Hindlimb muscle (tissue), 1 donor: ENCODE results near the gene PCDHA12. TPM values are rescaled to one million over a fixed set of nuclear protein-coding genes. Genes with fewer than 3 reads are reported as not detected.

ENCODE experiments used
- polyA plus RNA-seq: library from polyadenylated mRNA; unstranded; fragments of 120-200 nt; gene quantifications from one replicate; pipeline ENCODE4 v1.2.1, GENCODE V29; 2013; ENCODE audit not compliant: insufficient read length

Gene PCDHA12
- polyA plus RNA-seq, 1 donor = 0.06 TPM

Other genes starting within 250 kb of the PCDHA12 start
- gene CD14, start 242.1 kb upstream of the PCDHA12 start, polyA plus RNA-seq = 30.9 TPM
- 11.0 TPM for gene TMCO6, start 235.9 kb upstream of the PCDHA12 start, polyA plus RNA-seq
- gene NDUFA2, start 227.7 kb upstream of the PCDHA12 start, polyA plus RNA-seq = 57.7 TPM
- gene IK, start 227.5 kb upstream of the PCDHA12 start, polyA plus RNA-seq = 104 TPM
- gene WDR55, start 210.4 kb upstream of the PCDHA12 start, polyA plus RNA-seq = 14.3 TPM
- gene DND1, start 201.7 kb upstream of the PCDHA12 start, polyA plus RNA-seq = not detected
- 53.2 TPM for gene HARS1, start 183.9 kb upstream of the PCDHA12 start, polyA plus RNA-seq
- 24.7 TPM for gene HARS2, start 183.9 kb upstream of the PCDHA12 start, polyA plus RNA-seq
- 72.8 TPM for gene ZMAT2, start 174.9 kb upstream of the PCDHA12 start, polyA plus RNA-seq
- gene PCDHA1, start 89.2 kb upstream of the PCDHA12 start, polyA plus RNA-seq = not detected
- gene PCDHA2, start 80.5 kb upstream of the PCDHA12 start, polyA plus RNA-seq = 0.06 TPM
- 0.18 TPM for gene PCDHA3, start 74.3 kb upstream of the PCDHA12 start, polyA plus RNA-seq
- gene PCDHA4, start 68.2 kb upstream of the PCDHA12 start, polyA plus RNA-seq = 0.12 TPM
- gene PCDHA5, start 53.7 kb upstream of the PCDHA12 start, polyA plus RNA-seq = not detected
- gene PCDHA6, start 47.3 kb upstream of the PCDHA12 start, polyA plus RNA-seq = not detected
- gene PCDHA7, start 41.0 kb upstream of the PCDHA12 start, polyA plus RNA-seq = 0.19 TPM
- not detected for gene PCDHA8, start 34.1 kb upstream of the PCDHA12 start, polyA plus RNA-seq
- not detected for gene PCDHA9, start 26.9 kb upstream of the PCDHA12 start, polyA plus RNA-seq
- gene PCDHA10, start 19.4 kb upstream of the PCDHA12 start, polyA plus RNA-seq = 0.25 TPM
- gene PCDHA11, start 6.4 kb upstream of the PCDHA12 start, polyA plus RNA-seq = 0.30 TPM
- gene PCDHA13, start 6.8 kb downstream of the PCDHA12 start, polyA plus RNA-seq = 0.21 TPM
- gene PCDHAC1, start 51.0 kb downstream of the PCDHA12 start, polyA plus RNA-seq = 0.22 TPM
- gene PCDHAC2, start 91.2 kb downstream of the PCDHA12 start, polyA plus RNA-seq = 2.0 TPM
- 0.14 TPM for gene PCDHB1, start 176.1 kb downstream of the PCDHA12 start, polyA plus RNA-seq
- gene PCDHB2, start 219.3 kb downstream of the PCDHA12 start, polyA plus RNA-seq = 4.4 TPM
- 2.6 TPM for gene PCDHB3, start 225.2 kb downstream of the PCDHA12 start, polyA plus RNA-seq
- 3.1 TPM for gene PCDHB4, start 246.5 kb downstream of the PCDHA12 start, polyA plus RNA-seq